ENCODE measurements around the gene DPH7. TPM values are rescaled to one million over a fixed set of nuclear protein-coding genes. Genes with fewer than 3 reads are reported as not detected.
A peak's percentile ranks its signal among the peaks of the same experiment; 100 is the strongest.

DPH7 gene
- total RNA-seq, 1 experiment from 2014 or later: 58.4 TPM

- Mint-ChIP-seq H3K4me1 (ENCODE audit: low read depth, unreplicated experiment) (no peaks in the 10 kb centered on the region), H3K36me3 (ENCODE audit: insufficient read depth, unreplicated experiment) (peaks cover 30% of the 10 kb centered on the region), H3K27ac (ENCODE audit: unreplicated experiment) (peak within 1 kb of the TSS; percentile 78), H3K27me3 (ENCODE audit: insufficient read depth, unreplicated experiment) (no peaks in the 10 kb centered on the region), H3K4me3 (ENCODE audit: unreplicated experiment) (peak within 1 kb of the TSS; percentile 77), H3K9me3 (ENCODE audit: unreplicated experiment) (no peaks in the 10 kb centered on the region)
- Histone ChIP-seq H3K4me3 (ENCODE audit: low read depth, low read length) (peak within 1 kb of the TSS; percentile 92), H3K36me3 (ENCODE audit: control insufficient read depth, insufficient read depth, low read length) (peaks cover under 1% of the 10 kb centered on the region), H3K4me1 (peaks cover 8% of the 10 kb centered on the region), H3K9me3 (no peaks in the 10 kb centered on the region), H3K27me3 (replicated peaks; ENCODE audit: control insufficient read depth, insufficient read depth, low read length) (no peaks in the 10 kb centered on the region)
- TF ChIP-seq CTCF (IDR thresholded peaks at IDR 0.05; ENCODE audit: insufficient read depth in 1 of 2, low read depth in 1 of 2, low read length in 1 of 2, severe bottlenecking in 1 of 2, unreplicated experiment in 1 of 2): peak in 1 of 2 experiments; percentile 15
- intact Hi-C loops (cut with micrococcal nuclease; ENCODE audit: unreplicated experiment): loop anchor here (2.0 to 10.0 kb wide), 3 partner anchors 14 to 146 kb away; partner anchors contain the start of genes ARRDC1 and ENTPD8
- DNase-seq: peak; percentile 85 to 94
- BruUV-seq (replicated peaks): no TSS peak
- CTCF ChIA-PET: interaction anchor here (0.6 to 1.6 kb wide), 9 partner anchors 9 to 131 kb away, joined by 3 to 6 read pairs (median 3); partner anchors contain the start of genes ARRDC1, MRPL41 and NSMF
- POLR2A ChIA-PET: interaction anchor here (0.6 to 1.8 kb wide), 4 partner anchors 15 to 29 kb away, joined by 3 to 22 read pairs (median 4); partner anchors contain the start of genes ARRDC1 and EHMT1
Observed at GRCh38 chr9:137590469-137591383, 12.0 kb upstream of the DPH7 start, which contains the start of gene ZMYND19. Gene ZMYND19, minus strand, starts transcription at chr9:137590512. Its CDS starts 249 bp downstream, at chr9:137590263.

- no peak for TF ChIP-seq CTCF (IDR thresholded peaks at IDR 0.05; ENCODE audit: insufficient read depth in 1 of 2, low read depth in 1 of 2, low read length in 1 of 2, severe bottlenecking in 1 of 2, unreplicated experiment in 1 of 2)
- Histone ChIP-seq H3K9me3 (no peaks in the 10 kb centered on the region), H3K4me1 (peaks cover 8% of the 10 kb centered on the region), H3K36me3 (ENCODE audit: control insufficient read depth, insufficient read depth, low read length) (peaks cover 2% of the 10 kb centered on the region), H3K4me3 (ENCODE audit: low read depth, low read length) (peak overlapping the region; percentile 92), H3K27me3 (replicated peaks; ENCODE audit: control insufficient read depth, insufficient read depth, low read length) (no peaks in the 10 kb centered on the region)
- no TSS peak for BruUV-seq (replicated peaks)
- no peak for DNase-seq
- H3K4me1 Mint-ChIP-seq (ENCODE audit: low read depth, unreplicated experiment): no peaks in the 10 kb centered on the region
- no peaks in the 10 kb centered on the region for H3K27me3 Mint-ChIP-seq (ENCODE audit: insufficient read depth, unreplicated experiment)
- no peaks in the 10 kb centered on the region for H3K9me3 Mint-ChIP-seq (ENCODE audit: unreplicated experiment)
- H3K27ac Mint-ChIP-seq (ENCODE audit: unreplicated experiment): no peak overlapping the region
- CTCF ChIA-PET: interaction anchor here (0.8 to 1.6 kb wide), 5 partner anchors 8 to 81 kb away, joined by 3 to 6 read pairs (median 3); partner anchors contain the start of genes ARRDC1 and MRPL41
- H3K36me3 Mint-ChIP-seq (ENCODE audit: insufficient read depth, unreplicated experiment): peaks cover 31% of the 10 kb centered on the region
- POLR2A ChIA-PET: interaction anchor here (1.8 kb wide), 1 partner anchor 15 kb away, joined by 22 read pairs; the partner anchor contains the start of gene ARRDC1
- intact Hi-C loops (cut with micrococcal nuclease; ENCODE audit: unreplicated experiment): loop anchor here (2.0 to 10.0 kb wide), 3 partner anchors 15 to 145 kb away; partner anchors contain the start of genes ARRDC1 and ENTPD8
- peak overlapping the region; percentile 77 for H3K4me3 Mint-ChIP-seq (ENCODE audit: unreplicated experiment)
Observed at GRCh38 chr9:137590123-137590468, 11.4 kb upstream of the DPH7 start.

GRCh38 chr9:137589441-137590122 lies 10.9 kb upstream of the DPH7 start:
- Histone ChIP-seq H3K36me3 (ENCODE audit: control insufficient read depth, insufficient read depth, low read length) (peaks cover 2% of the 10 kb centered on the region), H3K9me3 (no peaks in the 10 kb centered on the region), H3K4me3 (ENCODE audit: low read depth, low read length) (peak overlapping the region; percentile 92), H3K27me3 (replicated peaks; ENCODE audit: control insufficient read depth, insufficient read depth, low read length) (no peaks in the 10 kb centered on the region), H3K4me1 (peaks cover 8% of the 10 kb centered on the region)
- intact Hi-C loops (cut with micrococcal nuclease; ENCODE audit: unreplicated experiment): loop anchor here (2.0 to 10.0 kb wide), 3 partner anchors 15 to 145 kb away; partner anchors contain the start of genes ARRDC1 and ENTPD8
- POLR2A ChIA-PET: interaction anchor here (1.8 kb wide), 1 partner anchor 16 kb away, joined by 22 read pairs; the partner anchor contains the start of gene ARRDC1
- no peaks in the 10 kb centered on the region for H3K9me3 Mint-ChIP-seq (ENCODE audit: unreplicated experiment)
- DNase-seq: no peak
- peak overlapping the region; percentile 77 for H3K4me3 Mint-ChIP-seq (ENCODE audit: unreplicated experiment)
- peak overlapping the region; percentile 57 for H3K27ac Mint-ChIP-seq (ENCODE audit: unreplicated experiment)
- H3K36me3 Mint-ChIP-seq (ENCODE audit: insufficient read depth, unreplicated experiment): peaks cover 31% of the 10 kb centered on the region
- no peaks in the 10 kb centered on the region for H3K27me3 Mint-ChIP-seq (ENCODE audit: insufficient read depth, unreplicated experiment)
- no peaks in the 10 kb centered on the region for H3K4me1 Mint-ChIP-seq (ENCODE audit: low read depth, unreplicated experiment)
- BruUV-seq (replicated peaks): no TSS peak
- TF ChIP-seq CTCF (IDR thresholded peaks at IDR 0.05; ENCODE audit: insufficient read depth in 1 of 2, low read depth in 1 of 2, low read length in 1 of 2, severe bottlenecking in 1 of 2, unreplicated experiment in 1 of 2): no peak
- CTCF ChIA-PET: interaction anchor here (0.8 kb wide), 1 partner anchor 81 kb away, joined by 3 read pairs; no protein-coding TSS in a partner anchor
